HG03066 (cell line): ENCODE measurements around the gene VRK2.
"Not testable (repeated sequence)": the region's sequence is repeated elsewhere in the genome, so short reads cannot be mapped to it uniquely, and the experiment has no call there.

Source experiments
- ATAC-seq: cut with Tn5 transposase; IDR thresholded peaks from one replicate; pipeline ENCODE4 v1.9.1; 2021; ENCODE audit warnings: low read depth; ENCODE audit not compliant: unreplicated experiment

The VRK2 gene

DNA sequence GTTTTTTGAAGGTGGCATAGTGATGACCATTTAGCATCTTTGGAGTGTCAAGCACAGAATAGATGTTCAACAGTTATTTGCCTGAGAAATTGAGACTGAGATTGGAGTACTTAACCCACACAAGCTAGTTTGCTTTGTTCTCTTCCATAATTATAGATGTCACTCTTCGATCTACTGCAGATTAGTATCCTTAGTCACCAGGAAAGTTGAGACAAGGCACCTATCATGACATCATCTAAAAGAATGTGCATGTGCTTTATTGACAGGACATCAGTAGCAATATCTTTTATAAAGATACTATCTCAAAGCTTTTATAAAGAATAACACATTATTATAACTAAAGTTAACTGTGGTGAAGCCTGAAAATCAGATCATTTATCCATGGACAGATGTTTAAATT is 6.4 kb downstream of the VRK2 start:
- ATAC-seq = no peak

- no peak for ATAC-seq
Measured at GRCh38 chr2:58054264-58054663, 7.7 kb downstream of the VRK2 start.

DNA sequence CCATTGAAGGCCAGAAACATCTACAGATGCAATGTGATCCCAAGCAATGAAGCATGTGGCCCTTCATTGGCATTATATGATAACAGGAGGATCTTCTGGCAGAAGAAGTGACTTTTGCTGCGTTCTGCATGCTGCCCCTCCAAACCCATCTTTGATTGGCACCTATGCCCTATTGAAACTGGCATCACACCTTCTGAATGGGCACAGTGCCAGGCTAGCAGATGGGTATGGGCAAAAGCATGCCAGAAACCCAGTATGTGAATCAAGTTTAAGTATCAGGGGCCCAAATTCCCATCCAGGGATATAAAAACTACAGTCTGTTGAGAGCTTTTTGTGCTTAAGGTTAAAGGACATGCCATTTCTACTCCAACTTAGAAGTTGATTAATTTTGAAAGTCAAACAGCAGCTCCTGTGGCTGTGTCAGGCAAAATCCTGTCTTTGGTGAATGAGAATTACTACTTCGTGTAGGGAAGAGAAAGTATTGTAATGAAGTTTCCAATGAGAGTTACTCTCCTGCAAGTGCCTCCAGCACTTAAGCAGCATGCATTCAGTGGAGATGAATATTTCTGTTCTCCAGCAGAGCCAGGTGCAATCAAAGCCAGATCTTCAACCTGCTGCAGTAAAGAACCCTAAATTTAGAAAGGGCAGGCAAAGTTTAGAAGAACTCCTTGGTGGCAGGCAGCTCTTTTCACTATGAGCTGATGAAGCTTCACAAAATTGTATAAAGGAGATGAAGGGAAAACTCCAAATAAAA is 8.6 kb downstream of the VRK2 start:
- no peak for ATAC-seq

- ATAC-seq = no peak
Measured at GRCh38 chr2:58056192-58056916, 9.7 kb downstream of the VRK2 start.

DNA sequence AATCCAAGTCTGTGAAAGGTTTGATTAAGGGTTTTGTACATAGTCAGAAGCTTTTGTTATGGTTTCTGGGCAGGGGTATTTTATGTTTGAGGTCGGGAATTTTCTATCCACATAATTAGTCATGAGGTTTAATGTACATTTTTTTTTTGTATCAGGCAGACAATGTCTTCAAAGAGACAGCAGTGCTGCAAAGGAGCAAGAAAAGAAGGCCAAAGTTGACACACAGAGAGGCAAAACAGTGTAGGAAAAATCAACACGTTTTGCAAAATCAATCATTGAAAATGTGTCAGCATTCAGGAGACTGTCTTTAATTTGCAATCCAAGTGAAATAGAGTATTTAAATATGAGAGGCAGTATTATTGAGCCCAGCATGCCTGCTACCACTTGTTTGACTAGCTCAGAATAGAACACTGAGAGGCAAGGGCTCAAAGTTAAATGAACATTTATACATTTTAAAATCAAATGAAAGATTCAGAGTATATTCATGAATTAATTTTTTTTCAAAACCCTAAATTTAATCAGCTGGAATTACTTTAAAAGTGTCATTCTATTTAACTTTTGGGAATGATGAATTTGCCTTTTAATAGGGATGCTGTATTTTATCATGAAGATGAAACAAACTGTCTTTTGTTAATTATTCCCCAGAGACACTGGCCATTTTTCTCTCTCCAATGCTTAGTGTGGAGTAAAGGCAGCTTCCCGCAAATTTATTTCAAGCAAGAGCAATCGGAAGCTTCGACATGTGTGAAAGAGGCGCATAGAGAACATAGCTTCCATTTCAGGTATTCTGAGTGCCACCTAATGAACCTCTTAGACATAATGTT is 11.3 kb downstream of the VRK2 start:
- ATAC-seq = no peak

GRCh38 chr2:58063641-58064040 is 17.0 kb downstream of the VRK2 start:
- no peak for ATAC-seq

- ATAC-seq = peak; percentile 68
Measured at GRCh38 chr2:58064086-58064485, 17.5 kb downstream of the VRK2 start.

- no peak for ATAC-seq
Measured at GRCh38 chr2:58065248-58065647, 18.6 kb downstream of the VRK2 start.

DNA sequence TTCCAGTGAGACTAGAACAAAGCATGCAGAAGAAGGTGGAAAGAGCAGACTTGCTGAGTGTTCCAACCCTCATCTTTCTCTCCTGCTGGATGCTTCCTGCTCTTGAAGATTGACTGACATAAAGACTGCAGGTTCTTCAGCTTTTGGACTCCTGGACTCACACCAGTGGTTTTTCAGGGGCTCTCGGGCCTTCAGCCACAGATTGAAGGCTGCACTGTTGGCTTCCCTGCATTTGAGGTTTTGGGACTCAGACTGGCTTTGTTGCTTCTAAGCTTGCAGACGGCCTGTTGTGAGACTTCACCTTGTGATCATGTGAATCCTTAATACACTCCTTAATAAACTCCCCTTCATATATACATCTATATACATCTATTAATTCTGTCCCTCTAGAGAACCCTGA is 20.4 kb downstream of the VRK2 start:
- ATAC-seq = no peak

GRCh38 chr2:58070765-58071164 is 24.2 kb downstream of the VRK2 start:
- ATAC-seq = no peak

- ATAC-seq = no peak
Measured at GRCh38 chr2:58072102-58072501, 25.5 kb downstream of the VRK2 start.

DNA sequence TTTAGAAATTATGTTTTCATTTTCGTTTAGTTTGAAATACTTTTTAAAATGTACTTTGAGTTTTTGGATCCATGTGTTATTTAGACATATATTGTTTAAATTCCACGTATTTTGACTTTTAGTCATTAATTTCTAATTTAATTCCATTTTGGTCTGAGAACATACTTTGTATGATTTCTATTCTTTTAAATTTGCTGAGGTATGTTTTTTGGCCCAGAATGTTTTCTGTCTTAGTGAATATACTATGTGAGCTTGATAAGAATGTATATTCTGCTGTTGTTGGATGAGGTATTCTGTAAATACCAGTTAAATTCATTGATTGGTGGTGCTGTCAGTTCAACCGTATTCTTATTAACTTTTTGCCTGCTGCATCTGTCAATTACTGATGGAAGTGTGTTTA is 26.4 kb downstream of the VRK2 start:
- no peak for ATAC-seq

DNA sequence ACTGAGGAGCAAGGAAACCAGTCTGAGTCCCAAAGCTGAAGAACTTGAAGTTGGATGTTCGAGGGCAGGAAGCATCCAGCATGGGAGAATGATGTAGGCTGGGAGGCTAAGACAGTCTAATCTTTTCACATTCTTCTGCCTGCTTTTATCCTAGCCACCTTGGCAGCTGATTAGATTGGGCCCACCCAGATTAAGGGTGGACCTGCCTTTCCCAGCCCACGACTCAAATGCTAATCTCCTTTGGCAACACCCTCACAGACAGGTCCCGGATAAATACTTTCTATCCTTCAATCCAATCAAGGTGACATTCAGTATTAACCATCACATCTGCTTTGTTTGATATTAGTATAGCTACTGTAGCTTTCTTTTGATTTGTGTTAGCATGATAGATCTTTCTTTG is 27.1 kb downstream of the VRK2 start:
- no peak for ATAC-seq

DNA sequence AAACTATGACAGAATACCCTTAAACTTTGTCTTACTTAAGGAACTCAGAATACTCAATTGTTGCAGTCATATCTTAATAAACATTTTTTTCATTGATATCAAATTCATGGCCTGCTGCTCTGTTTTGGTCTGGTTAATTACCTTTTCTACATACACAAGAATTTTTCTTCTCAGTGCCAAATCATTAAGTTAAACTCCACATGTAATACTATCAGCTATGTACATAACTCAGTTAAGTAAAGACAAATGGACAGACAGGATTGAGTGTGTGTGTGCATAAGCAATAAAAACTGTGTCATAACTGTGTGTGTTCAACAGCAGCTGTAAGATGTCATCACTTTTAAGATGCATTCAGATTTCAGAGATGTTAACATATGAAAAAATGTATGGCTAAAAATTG is 34.4 kb downstream of the VRK2 start:
- no peak for ATAC-seq

DNA sequence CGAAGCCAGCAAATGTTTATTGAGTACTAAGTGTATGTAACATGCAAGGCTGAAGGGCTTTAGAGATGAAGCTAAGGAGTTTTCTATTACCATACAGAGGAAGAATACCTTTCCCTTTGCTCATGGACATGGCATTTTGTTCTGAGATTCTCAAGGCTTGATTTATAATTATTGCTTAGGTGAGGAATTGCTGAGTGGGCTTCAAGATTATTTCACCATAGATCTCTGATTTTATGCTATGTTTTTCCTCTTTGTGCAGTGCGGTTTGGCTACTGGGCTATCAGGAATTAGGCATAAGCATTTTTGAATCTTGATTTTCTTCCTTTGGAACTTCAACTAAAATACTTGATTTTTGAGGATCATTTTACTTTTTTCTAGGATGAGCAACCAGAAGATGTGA is 42.5 kb downstream of the VRK2 start:
- no peak for ATAC-seq

DNA sequence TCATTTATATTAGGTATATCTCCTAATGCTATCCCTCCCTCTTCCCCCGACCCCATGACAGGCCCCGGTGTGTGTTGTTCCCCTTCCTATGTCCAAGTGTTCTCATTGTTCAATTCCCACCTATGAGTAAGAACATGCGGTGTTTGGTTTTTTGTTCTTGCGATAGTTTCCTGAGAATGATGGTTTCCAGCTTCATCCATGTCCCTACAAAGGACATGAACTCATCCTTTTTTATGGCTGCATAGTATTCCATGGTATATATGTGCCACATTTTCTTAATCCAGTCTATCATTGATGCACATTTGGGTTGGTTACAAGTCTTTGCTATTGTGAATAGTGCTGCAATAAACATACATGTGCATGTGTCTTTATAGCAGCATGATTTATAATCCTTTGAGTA is 46.2 kb downstream of the VRK2 start:
- not testable (repeated sequence) for ATAC-seq

- no peak for ATAC-seq
Measured at GRCh38 chr2:58097025-58097424, 50.4 kb downstream of the VRK2 start.

- ATAC-seq = no peak
Measured at GRCh38 chr2:58098254-58099095, 51.9 kb downstream of the VRK2 start.

DNA sequence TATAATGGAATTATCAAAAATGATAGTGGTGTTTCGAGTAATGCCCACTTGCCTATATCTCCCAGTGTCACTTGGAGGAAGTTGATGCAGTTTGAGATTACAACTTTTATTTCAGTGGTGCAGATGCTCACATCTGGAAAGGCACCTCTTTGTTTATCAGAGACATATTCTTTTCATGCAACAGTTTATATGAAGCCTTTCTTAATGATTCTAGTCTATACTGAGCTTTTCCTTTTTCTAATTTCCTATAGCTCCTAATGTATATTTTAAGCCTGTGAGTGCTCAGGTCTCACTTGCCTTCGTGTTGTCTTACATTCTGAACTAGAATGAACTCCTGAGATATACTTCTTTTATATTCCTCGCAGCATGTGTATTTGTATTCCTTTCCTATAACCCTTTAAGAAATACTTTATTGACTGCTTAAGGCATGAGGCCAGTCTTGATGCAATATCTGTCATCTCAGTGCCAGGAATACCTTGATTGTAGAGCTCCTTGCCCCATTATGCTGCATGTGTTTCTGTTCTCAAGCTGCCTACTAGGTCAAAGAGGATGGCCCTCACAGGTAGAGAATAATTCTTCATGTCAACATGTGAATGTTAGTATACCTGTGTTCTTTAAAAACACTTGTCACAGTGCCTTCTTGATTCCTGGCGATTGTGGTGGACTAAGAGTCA is 52.6 kb downstream of the VRK2 start:
- no peak for ATAC-seq

- ATAC-seq = no peak
Measured at GRCh38 chr2:58101500-58101899, 54.9 kb downstream of the VRK2 start.
